Smooth muscle cell of the brain vasculature (primary cell): ENCODE data around the gene KBTBD2.
A peak's percentile ranks its signal among the peaks of the same experiment; 100 is the strongest.
"Not testable (repeated sequence)": the region's sequence is repeated elsewhere in the genome, so short reads cannot be mapped to it uniquely, and the experiment has no call there.

Experiments used
- DNase-seq: peaks from one replicate; pipeline ENCODE4 v3.0.0-alpha.2; 2012; ENCODE audit warnings: low read depth, low spot score

KBTBD2 gene

GRCh38 chr7:32891043-32891799, at the start of gene KBTBD2:
Gene KBTBD2, minus strand, starts transcription at chr7:32891760. Its CDS starts 12,156 bp downstream, at chr7:32879604.
- peak; percentile 40 for DNase-seq

- no peak for DNase-seq
These were observed 49.6 kb upstream of the KBTBD2 start for GRCh38 chr7:32941181-32941580.

GRCh38 chr7:32937344-32938174, 46.0 kb upstream of the KBTBD2 start:
- DNase-seq: no peak

- DNase-seq: no peak
These were observed 45.1 kb upstream of the KBTBD2 start for GRCh38 chr7:32936689-32937088.

- DNase-seq: no peak
These were observed 44.0 kb upstream of the KBTBD2 start for GRCh38 chr7:32935558-32935957.

- DNase-seq: no peak
These were observed 38.8 kb upstream of the KBTBD2 start for GRCh38 chr7:32930378-32930777.

- no peak for DNase-seq
These were observed 38.0 kb upstream of the KBTBD2 start for GRCh38 chr7:32929430-32930143.

- DNase-seq: no peak
These were observed 37.3 kb upstream of the KBTBD2 start for GRCh38 chr7:32928785-32929298.

GRCh38 chr7:32921896-32922295, 30.3 kb upstream of the KBTBD2 start:
- DNase-seq: no peak

- not testable (repeated sequence) for DNase-seq
These were observed 25.4 kb upstream of the KBTBD2 start for GRCh38 chr7:32916994-32917393.

GRCh38 chr7:32916006-32916405, 24.4 kb upstream of the KBTBD2 start:
- DNase-seq: no peak

- DNase-seq: no peak
These were observed 23.5 kb upstream of the KBTBD2 start for GRCh38 chr7:32915041-32915536.

- no peak for DNase-seq
These were observed 22.6 kb upstream of the KBTBD2 start for GRCh38 chr7:32914184-32914583.

- no peak for DNase-seq
These were observed 18.6 kb upstream of the KBTBD2 start for GRCh38 chr7:32910195-32910594.

- DNase-seq: peak; percentile 15
These were observed 13.7 kb upstream of the KBTBD2 start for GRCh38 chr7:32905175-32905662.

GRCh38 chr7:32901629-32902028, 10.1 kb upstream of the KBTBD2 start:
- DNase-seq: no peak

GRCh38 chr7:32900433-32900995, 9.0 kb upstream of the KBTBD2 start:
- DNase-seq: no peak

- not testable (repeated sequence) for DNase-seq
These were observed 5.8 kb upstream of the KBTBD2 start for GRCh38 chr7:32897376-32897775.

- no peak for DNase-seq
These were observed 5.2 kb upstream of the KBTBD2 start for GRCh38 chr7:32896564-32897347.

GRCh38 chr7:32894171-32894570, 2.6 kb upstream of the KBTBD2 start:
- DNase-seq: no peak
